Adrenal gland (tissue), 12 donors: ENCODE data around the gene PPP2R5C. TPM values are rescaled to one million over a fixed set of nuclear protein-coding genes. Genes with fewer than 3 reads are reported as not detected.

ENCODE experiments used
- DNase-seq, 7 donors: peaks; one replicate each; pipeline ENCODE4 v3.0.0-alpha.2; 2019 to 2020
- H3K27ac ChIP-seq, 5 donors: fragments of 200-600 bp; sonication (generic) in 4 of 5; 1 replicate in 3 of 5; 2 replicates in 2 of 5; pipeline versions ENCODE4 v1.5.1 to v1.8.0; 2016 to 2020; ENCODE audit warnings: mild to moderate bottlenecking in 1 of 5
- H3K27me3 ChIP-seq: fragments of 200-600 bp; 2 replicates; pipeline ENCODE4 v1.8.0; 2021
- H3K36me3 ChIP-seq, 2 donors: fragments of 200-600 bp; replicated peaks in 1 of 2; 1 replicate in 1 of 2; 2 replicates in 1 of 2; pipeline versions ENCODE4 v1.5.1 to v1.8.0; 2018 to 2022
- H3K4me1 ChIP-seq, 2 donors: fragments of 200-600 bp; replicated peaks in 1 of 2; 1 replicate in 1 of 2; 2 replicates in 1 of 2; pipeline versions ENCODE4 v1.5.1 to v1.8.0; 2018 to 2021
- H3K4me3 ChIP-seq, 4 donors: fragments of 200-600 bp; sonication (generic) in 3 of 4; one replicate each; pipeline ENCODE4 v1.5.1; 2016 to 2018
- H3K9me3 ChIP-seq, 3 donors: fragments of 200-600 bp; sonication (generic) in 1 of 3; replicated peaks in 1 of 3; 1 replicate in 2 of 3; 2 replicates in 1 of 3; pipeline versions ENCODE4 v1.5.1 to v1.8.0; 2016 to 2021
- POLR2A ChIP-seq, 2 donors: fragments of 450-650 bp; IDR thresholded peaks; one replicate each; pipeline ENCODE4 v1.6.1; 2017; ENCODE audit warnings: antibody characterized with exemption in 2 of 2, mild to moderate bottlenecking in 2 of 2, moderate library complexity in 1 of 2
- WGBS, 4 donors: extraction: QIAGEN DNeasy Blood & Tissue Kit in 2 of 4; methylation state at CpG; one replicate each; pipeline versions ENCODE4 v1.1.5 to v1.1.7; 2013 to 2017; 5-methylcytosine and 5-hydroxymethylcytosine counted together
- intact Hi-C, 2 donors: fragments of 100-400 bp; cut with DNase I; formaldehyde crosslinking; loops; one replicate each; pipeline versions ENCODE4 v1.14.1 to v1.15.0; 2022 to 2023
- polyA plus RNA-seq, 3 donors: library from polyadenylated mRNA; stranded (reverse); fragments of 200-250 nt in 2 of 3; fragments of 350-450 nt in 1 of 3; fragmentation: Illumina TruSeq in 1 of 3; extraction: RNeasy Lipid Tissue Mini Kit (QIAGEN cat#74804) in 1 of 3; gene quantifications; one replicate each; pipeline ENCODE4 v1.2.3, GENCODE V29; 2013 to 2014
- total RNA-seq, 9 donors: library from RNA; depleted of rRNA in 4 of 9; stranded (reverse); fragments of >200 nt in 4 of 9; fragments of 120-200 nt in 1 of 9; fragmentation: NEBNext Ultra II Directional in 1 of 9; extraction: Animal tissue kit (Norgen Biotek cat#: 25700) in 1 of 9; gene quantifications; one replicate each; pipeline versions ENCODE4 v1.1.0 to v1.2.4, GENCODE V29; 2013 to 2023
- TF ChIP-seq, protein P1 (sequence below), 6 experiments: fragments of 450-650 bp in 4 of 6; fragments of 200-600 bp in 2 of 6; sonication (generic) in 1 of 6; IDR thresholded peaks; 1 replicate in 5 of 6; 2 replicates in 1 of 6; pipeline versions ENCODE4 v1.5.1 to v1.8.0; 2016 to 2021; ENCODE audit warnings: antibody characterized with exemption in 6 of 6, mild to moderate bottlenecking in 2 of 6, moderate library complexity in 1 of 6
- donor health status: healthy with polysubstance abuse.
- donor health status: Bipolar disorder and iron deficiency.
- donor health status: DM: yes; HTN: yes; CAD: no.
- donor health status: DM: no; HTN: no; CAD: no.
- donor health status: DM: no; HTN: no; CAD: no.
- donor health status: DM: yes; HTN: yes; CAD: no.

The PPP2R5C gene
- total and polyA plus RNA-seq, 12 donors: 66.5 to 216 (median 134) TPM

DNA sequence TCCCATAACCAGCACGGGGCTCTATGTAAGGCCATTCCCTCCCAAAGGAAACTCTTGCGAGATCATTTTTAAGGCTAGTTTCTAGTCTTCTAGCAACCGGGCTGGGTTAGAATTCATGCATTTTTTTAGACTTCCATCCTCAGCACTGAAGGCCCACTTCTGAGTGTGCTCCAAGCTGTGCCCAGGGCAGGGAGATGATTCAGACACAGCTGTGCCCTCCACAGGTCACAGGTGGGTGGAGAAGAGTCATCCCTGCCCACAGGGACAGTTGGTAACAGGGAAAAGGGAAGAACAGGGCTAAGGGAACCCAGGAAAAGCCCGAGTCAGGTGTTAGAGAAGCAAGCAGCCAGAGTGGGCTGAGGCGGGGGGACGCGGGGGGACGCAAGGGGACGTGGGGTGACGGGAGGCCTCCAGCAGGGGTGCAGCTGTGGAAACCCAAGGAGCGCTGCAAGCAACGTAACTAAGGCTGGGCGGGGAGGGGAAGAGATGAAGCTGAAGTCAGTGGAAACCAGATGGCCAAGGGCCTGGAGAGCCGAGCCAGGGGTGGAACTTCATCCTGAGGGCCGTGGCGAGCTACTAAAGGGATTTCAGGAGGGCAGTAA is 27.2 kb upstream of the PPP2R5C start:
- 89 to 93% (median 91%) methylated on average over 16 of the region's 16 CpGs for WGBS, 4 donors
- H3K4me3 ChIP-seq: no peak overlapping the region
- no peak overlapping the region for H3K27ac ChIP-seq
- no peak for DNase-seq
- peaks cover 0 to 8% of the 10 kb centered on the region in 2 donors for H3K4me1 ChIP-seq
- H3K9me3 ChIP-seq: no peaks in the 10 kb centered on the region
- no peaks in the 10 kb centered on the region for H3K36me3 ChIP-seq
- intact Hi-C loops: no loop called here
- H3K27me3 ChIP-seq: no peaks in the 10 kb centered on the region
- TF ChIP-seq, protein P1, sequence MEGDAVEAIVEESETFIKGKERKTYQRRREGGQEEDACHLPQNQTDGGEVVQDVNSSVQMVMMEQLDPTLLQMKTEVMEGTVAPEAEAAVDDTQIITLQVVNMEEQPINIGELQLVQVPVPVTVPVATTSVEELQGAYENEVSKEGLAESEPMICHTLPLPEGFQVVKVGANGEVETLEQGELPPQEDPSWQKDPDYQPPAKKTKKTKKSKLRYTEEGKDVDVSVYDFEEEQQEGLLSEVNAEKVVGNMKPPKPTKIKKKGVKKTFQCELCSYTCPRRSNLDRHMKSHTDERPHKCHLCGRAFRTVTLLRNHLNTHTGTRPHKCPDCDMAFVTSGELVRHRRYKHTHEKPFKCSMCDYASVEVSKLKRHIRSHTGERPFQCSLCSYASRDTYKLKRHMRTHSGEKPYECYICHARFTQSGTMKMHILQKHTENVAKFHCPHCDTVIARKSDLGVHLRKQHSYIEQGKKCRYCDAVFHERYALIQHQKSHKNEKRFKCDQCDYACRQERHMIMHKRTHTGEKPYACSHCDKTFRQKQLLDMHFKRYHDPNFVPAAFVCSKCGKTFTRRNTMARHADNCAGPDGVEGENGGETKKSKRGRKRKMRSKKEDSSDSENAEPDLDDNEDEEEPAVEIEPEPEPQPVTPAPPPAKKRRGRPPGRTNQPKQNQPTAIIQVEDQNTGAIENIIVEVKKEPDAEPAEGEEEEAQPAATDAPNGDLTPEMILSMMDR (IDR thresholded peaks at IDR 0.05): no peak
- TF ChIP-seq POLR2A (IDR thresholded peaks at IDR 0.05): no peak

DNA sequence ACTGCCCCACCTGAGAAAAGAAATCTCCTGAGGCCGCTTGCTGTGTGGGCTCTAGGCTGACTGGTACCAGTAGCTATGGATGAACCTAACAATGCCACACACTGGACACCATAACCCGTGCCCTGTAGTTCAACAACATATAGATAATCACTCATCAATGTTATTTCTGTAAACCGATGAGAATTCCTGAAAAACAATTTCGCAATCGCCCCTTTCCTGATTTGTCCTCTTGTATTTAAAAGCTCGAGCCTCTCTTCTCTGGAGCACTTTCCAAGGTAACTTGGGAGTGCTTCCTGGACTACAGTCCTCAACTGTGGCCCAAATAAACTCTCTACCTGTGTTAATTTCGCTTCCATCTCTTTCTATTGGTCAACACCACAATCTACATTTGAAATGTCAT is 26.1 kb upstream of the PPP2R5C start:
- H3K27me3 ChIP-seq: no peaks in the 10 kb centered on the region
- no peak for DNase-seq
- H3K36me3 ChIP-seq: no peaks in the 10 kb centered on the region
- intact Hi-C loops: no loop called here
- no peak overlapping the region for H3K27ac ChIP-seq
- no peak overlapping the region for H3K4me3 ChIP-seq
- peaks cover 0 to 8% of the 10 kb centered on the region in 2 donors for H3K4me1 ChIP-seq
- peaks cover 0 to 3% (median 0%) of the 10 kb centered on the region in 3 donors for H3K9me3 ChIP-seq
- TF ChIP-seq POLR2A (IDR thresholded peaks at IDR 0.05): no peak
- TF ChIP-seq, protein P1 (IDR thresholded peaks at IDR 0.05): no peak
- WGBS, 4 donors: 80 to 89% (median 83%) methylated on average over 7 of the region's 7 CpGs

DNA sequence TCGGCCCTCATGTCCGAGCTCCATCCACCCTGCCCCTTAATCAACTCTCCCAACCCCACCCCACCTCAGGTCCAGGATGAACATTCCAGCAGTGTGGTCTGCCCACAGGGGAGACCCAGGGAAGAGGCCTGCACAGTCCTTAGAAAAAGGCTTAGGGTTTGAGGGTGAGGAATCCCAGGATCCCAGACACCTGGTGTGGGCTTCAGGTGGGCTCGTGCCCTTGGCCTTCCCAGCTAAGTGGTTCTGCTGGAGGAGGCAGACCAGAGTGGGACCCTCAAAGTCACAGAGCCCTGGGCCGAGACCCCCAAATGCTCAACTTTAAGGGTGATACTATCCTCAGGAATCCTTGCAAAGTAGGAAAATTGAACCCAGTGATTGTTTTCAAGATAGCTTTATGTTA is 25.4 kb upstream of the PPP2R5C start:
- Histone ChIP-seq H3K4me1 (peaks cover 0 to 6% of the 10 kb centered on the region in 2 donors), H3K4me3 (no peak overlapping the region), H3K27me3 (no peaks in the 10 kb centered on the region), H3K9me3 (peaks cover 0 to 9% (median 0%) of the 10 kb centered on the region in 3 donors), H3K36me3 (no peaks in the 10 kb centered on the region), H3K27ac (no peak overlapping the region)
- TF ChIP-seq, protein P1 (IDR thresholded peaks at IDR 0.05): no peak
- no peak for TF ChIP-seq POLR2A (IDR thresholded peaks at IDR 0.05)
- WGBS, 4 donors: 70 to 88% (median 81%) methylated on average over 4 of the region's 4 CpGs
- intact Hi-C loops: no loop called here
- DNase-seq: no peak

DNA sequence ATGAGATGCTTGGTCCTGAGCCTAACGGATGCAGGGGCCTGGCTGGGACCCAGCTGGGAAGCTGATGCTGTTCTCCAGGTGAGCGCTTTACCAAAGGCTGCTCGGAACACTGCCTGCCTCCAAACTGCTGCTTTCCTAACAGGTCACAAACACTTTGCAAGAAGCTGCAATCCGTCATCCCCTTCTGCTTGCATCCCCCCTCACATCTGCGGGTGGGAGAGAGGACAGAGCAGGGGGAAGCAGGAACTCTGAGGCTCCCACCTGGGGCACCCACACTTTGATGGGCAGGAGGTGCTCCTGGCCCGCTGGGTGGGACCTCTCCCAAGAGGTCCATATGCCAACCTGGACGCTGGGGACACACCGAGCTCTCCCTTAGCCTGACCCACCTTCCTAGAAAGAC is 24.9 kb upstream of the PPP2R5C start:
- no peak for TF ChIP-seq POLR2A (IDR thresholded peaks at IDR 0.05)
- TF ChIP-seq, protein P1 (IDR thresholded peaks at IDR 0.05): no peak
- Histone ChIP-seq H3K27me3 (no peaks in the 10 kb centered on the region), H3K9me3 (peaks cover 0 to 11% (median 0%) of the 10 kb centered on the region in 3 donors), H3K4me3 (no peak overlapping the region), H3K4me1 (peaks cover 0 to under 1% of the 10 kb centered on the region in 2 donors), H3K36me3 (no peaks in the 10 kb centered on the region), H3K27ac (no peak overlapping the region)
- DNase-seq: no peak
- intact Hi-C loops: no loop called here
- WGBS, 4 donors: 73 to 83% (median 76%) methylated on average over 5 to 8 of the region's 8 CpGs
